ENCODE measurements around the gene TMEM88. TPM values are rescaled to one million over a fixed set of nuclear protein-coding genes. Genes with fewer than 3 reads are reported as not detected.

Gene TMEM88
- polyA plus RNA-seq, 1 donor from 2014 or later = 4.2 TPM

- Histone ChIP-seq H3K9me3 (ENCODE audit: low read length) (no peaks in the 10 kb centered on the region), H3F3A (ENCODE audit: insufficient read depth, low read length, poor library complexity, severe bottlenecking) (peaks cover 15% of the 10 kb centered on the region), H3K4me3 (ENCODE audit: low read length) (peak overlapping the region; percentile 99), H3K27me3 (ENCODE audit: insufficient read depth, low read depth, low read length) (no peaks in the 10 kb centered on the region), H3K79me2 (replicated peaks; ENCODE audit: insufficient read depth, low read length) (peaks cover 63% of the 10 kb centered on the region), H3K4me2 (ENCODE audit: low read length) (peak overlapping the region; percentile 99), H3K36me3 (ENCODE audit: insufficient read depth, low read length) (no peaks in the 10 kb centered on the region), H3K9me2 (ENCODE audit: insufficient read depth, low read length) (no peaks in the 10 kb centered on the region), H2AFZ (ENCODE audit: low read depth, low read length) (no peak overlapping the region), H3K9ac (ENCODE audit: low read length) (peak overlapping the region; percentile 92), H3K27ac (ENCODE audit: low read length) (peak overlapping the region; percentile 94), H4K20me1 (ENCODE audit: insufficient read depth) (peaks cover 27% of the 10 kb centered on the region)
- TF ChIP-seq MXI1 (conservative IDR thresholded peaks at IDR 0.05; ENCODE audit: poor library complexity, severe bottlenecking) (no peak), EP300 (conservative IDR thresholded peaks at IDR 0.05; ENCODE audit: poor library complexity, severe bottlenecking) (no peak), POLR2AphosphoS5 (IDR thresholded peaks at IDR 0.05) (no peak), RAD21 (conservative IDR thresholded peaks at IDR 0.05) (no peak), EZH2 (IDR thresholded peaks at IDR 0.05; ENCODE audit: borderline replicate concordance, insufficient read depth, low read length, poor library complexity, severe bottlenecking) (no peak), CTCF (IDR thresholded peaks at IDR 0.05; ENCODE audit: poor library complexity, severe bottlenecking) (no peak), REST (IDR thresholded peaks at IDR 0.05; ENCODE audit: borderline replicate concordance) (no peak), TAF1 (IDR thresholded peaks at IDR 0.05; ENCODE audit: low read depth) (no peak), SMC3 (conservative IDR thresholded peaks at IDR 0.05; ENCODE audit: poor library complexity) (no peak)
These were observed 15.5 kb upstream of the TMEM88 start for GRCh38 chr17:7839190-7839875.

DNA sequence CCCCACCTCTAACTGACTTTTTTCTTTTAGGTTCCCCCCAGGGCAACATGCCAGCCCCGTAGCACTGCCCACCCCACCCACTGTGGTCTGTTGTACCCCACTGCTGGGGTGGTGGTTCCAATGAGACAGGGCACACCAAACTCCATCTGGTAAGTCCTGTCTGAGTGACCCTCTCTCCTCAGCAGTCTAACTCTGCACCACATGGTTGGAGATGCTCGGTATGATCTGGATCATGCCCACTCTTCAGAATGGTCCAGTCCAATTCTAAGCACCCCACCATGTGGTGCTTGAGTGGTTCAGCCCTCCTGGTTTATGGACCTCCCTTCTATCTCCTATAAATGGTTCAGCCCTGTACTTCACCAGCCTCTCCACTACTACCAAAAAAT is 15.0 kb upstream of the TMEM88 start:
- Histone ChIP-seq H3K4me2 (ENCODE audit: low read length) (peak overlapping the region; percentile 99), H3K9me3 (ENCODE audit: low read length) (no peaks in the 10 kb centered on the region), H3K27me3 (ENCODE audit: insufficient read depth, low read depth, low read length) (no peaks in the 10 kb centered on the region), H3K9me2 (ENCODE audit: insufficient read depth, low read length) (no peaks in the 10 kb centered on the region), H3K4me3 (ENCODE audit: low read length) (peak overlapping the region; percentile 99), H3K9ac (ENCODE audit: low read length) (peak overlapping the region; percentile 92), H3K79me2 (replicated peaks; ENCODE audit: insufficient read depth, low read length) (peaks cover 68% of the 10 kb centered on the region), H4K20me1 (ENCODE audit: insufficient read depth) (peaks cover 32% of the 10 kb centered on the region), H3K36me3 (ENCODE audit: insufficient read depth, low read length) (no peaks in the 10 kb centered on the region), H2AFZ (ENCODE audit: low read depth, low read length) (no peak overlapping the region), H3K27ac (ENCODE audit: low read length) (peak overlapping the region; percentile 94), H3F3A (ENCODE audit: insufficient read depth, low read length, poor library complexity, severe bottlenecking) (peaks cover 15% of the 10 kb centered on the region)
- TF ChIP-seq TAF1 (IDR thresholded peaks at IDR 0.05; ENCODE audit: low read depth) (no peak), EP300 (conservative IDR thresholded peaks at IDR 0.05; ENCODE audit: poor library complexity, severe bottlenecking) (no peak), SMC3 (conservative IDR thresholded peaks at IDR 0.05; ENCODE audit: poor library complexity) (no peak), REST (IDR thresholded peaks at IDR 0.05; ENCODE audit: borderline replicate concordance) (no peak), CTCF (IDR thresholded peaks at IDR 0.05; ENCODE audit: poor library complexity, severe bottlenecking) (peak; percentile 11)

Data from neural cell (in vitro differentiated cells).